GM10847 (cell line): Measurements from ENCODE around the gene PROSER2.

ENCODE experiments used
- POLR2A ChIP-seq: IDR thresholded peaks from 2 replicates; pipeline ENCODE4 v1.6.1; 2011; ENCODE audit not compliant: insufficient read length; ENCODE audit errors: extremely low read depth

PROSER2 gene

DNA sequence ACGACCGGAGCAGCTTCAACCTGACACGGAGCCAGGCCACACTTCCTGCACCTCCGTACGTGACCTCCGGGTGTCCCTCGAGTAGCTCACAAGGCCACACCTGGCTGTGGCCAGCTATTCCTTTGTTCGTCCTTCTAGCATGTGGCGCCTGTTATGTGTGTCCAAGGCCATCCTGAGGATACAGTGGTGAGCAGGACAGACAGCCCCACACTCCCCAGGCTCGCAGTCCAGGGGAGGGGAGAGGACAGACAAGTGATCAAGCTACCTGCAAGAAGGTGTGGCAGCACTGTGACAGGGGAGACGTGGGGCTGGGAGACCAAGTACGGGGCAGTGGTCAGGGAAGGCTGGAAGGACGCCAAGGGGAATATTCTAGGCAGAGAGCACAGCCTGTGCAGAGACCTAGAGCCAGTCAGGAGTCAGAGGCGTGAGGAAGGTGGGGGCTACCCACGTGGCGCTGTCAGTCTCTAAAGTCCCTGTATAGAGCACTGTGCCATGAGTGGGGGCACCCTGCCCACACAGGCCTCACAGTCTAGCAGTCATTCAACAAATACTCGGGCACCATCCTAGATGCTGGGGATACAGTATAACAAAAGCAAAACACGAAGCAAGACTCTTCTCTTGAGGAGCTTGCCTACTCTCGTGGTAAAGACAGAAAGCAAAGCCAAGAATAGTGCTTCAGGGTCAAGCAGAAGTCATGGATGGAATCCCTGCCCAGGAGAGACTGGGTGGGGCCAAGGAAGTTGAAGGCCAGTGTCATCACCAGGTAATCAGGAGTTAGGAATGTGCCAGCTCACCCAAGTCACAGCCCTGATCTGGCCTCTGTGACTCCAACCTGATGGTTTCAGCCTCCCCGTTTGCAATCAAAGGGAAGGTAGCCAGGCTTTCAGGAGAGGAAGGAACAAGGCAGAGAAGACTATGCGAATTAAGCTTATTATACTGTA, 58.6 kb downstream of the PROSER2 start:
- no peak for TF ChIP-seq POLR2A

- TF ChIP-seq POLR2A: no peak
Observed at GRCh38 chr10:11882646-11883375, 59.7 kb downstream of the PROSER2 start.

GRCh38 chr10:11884706-11885423, 61.7 kb downstream of the PROSER2 start:
- TF ChIP-seq POLR2A: no peak

DNA sequence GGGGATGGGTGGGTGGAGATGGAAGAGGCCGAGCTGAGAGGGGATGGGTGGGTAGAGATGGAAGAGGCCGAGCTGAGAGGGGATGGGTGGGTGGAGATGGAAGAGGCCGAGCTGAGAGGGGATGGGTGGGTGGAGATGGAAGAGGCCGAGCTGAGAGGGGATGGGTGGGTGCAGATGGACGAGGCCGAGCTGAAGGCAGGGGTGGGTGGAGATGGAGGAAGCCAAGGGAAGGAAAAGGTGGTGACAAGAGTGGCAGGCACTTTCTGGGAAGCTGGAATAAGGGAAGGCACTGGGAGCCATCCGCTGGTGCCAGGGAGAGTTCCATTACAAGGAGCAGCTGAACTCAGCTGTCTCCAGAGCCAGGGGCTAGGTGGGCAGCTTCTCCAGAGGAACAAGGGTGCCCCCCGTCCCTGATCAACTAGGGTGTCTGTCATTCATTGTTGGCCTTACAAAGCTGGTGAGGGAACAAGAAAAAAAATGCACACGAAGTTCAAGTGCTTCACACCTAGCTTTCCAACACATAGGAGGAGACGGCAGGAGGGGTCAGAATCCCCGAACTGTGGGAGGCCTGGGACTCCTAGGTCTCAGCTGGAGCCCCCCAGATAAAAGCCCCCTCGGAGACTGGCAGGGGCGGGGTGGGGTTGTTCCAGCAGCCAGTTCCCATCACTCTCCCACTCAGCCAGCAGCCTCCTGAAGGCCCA, 62.4 kb downstream of the PROSER2 start:
- TF ChIP-seq POLR2A: no peak

GRCh38 chr10:11886138-11886474, 63.0 kb downstream of the PROSER2 start:
- TF ChIP-seq POLR2A: no peak

DNA sequence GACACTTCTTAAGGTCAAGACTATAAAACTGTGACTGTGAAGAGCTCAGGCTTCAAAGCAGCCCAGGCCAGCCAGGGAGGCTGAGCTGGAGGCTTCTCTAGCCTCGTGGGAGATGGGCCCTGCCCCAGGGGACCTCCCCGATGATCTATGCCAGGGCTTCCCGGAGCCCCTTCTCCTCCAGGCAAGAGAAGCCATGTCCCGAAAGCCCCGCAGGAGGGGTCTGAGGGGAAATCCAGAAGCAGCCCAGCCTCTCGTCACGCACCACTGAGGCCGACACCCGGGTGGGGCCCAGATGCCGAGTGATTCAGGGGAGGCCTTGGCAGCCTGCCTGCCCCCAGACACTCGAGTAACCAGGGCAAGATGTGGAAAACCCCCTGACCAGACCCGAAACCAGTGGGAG, 63.7 kb downstream of the PROSER2 start:
- no peak for TF ChIP-seq POLR2A

DNA sequence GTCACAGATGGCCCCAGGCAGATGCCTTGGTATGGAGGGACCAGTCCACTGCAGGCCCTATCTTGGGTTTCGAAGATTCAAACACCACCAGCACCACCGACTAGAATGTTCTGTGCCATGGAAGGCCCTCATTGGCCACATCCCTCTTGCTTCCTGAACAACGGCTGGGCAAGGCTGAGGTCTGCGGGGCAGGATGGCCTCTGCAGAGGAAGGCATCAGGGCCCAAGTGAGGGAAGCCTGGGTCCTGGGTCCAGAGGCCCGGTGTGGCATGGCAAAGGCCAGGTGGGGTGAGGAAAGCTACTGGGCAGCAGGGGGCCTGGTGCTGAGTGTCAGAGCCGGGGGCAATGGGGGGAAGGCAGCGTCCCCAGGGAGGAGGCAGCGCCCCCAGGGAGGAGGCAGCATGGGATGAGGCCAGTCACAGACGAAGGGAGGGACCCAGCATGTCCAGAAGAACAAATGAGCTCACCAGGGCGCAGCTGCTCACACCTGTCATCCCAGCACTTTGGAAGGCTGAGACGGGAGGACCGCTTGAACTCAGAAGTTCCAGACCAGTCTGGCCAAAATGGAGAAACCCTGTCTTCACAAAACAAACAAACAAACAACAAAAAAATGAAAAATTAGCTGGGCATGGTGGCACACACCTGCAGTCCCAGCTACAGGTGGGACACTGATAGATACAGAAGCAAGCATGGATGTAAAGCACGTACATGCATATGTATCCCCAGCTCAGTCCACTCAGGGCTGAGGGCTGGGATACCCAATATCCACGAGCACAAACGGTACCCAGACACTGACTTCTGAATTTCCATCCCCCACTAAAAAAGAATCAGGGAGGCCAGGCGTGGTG, 64.4 kb downstream of the PROSER2 start:
- TF ChIP-seq POLR2A: no peak

- no peak for TF ChIP-seq POLR2A
Observed at GRCh38 chr10:11891776-11892486, 68.8 kb downstream of the PROSER2 start.

DNA sequence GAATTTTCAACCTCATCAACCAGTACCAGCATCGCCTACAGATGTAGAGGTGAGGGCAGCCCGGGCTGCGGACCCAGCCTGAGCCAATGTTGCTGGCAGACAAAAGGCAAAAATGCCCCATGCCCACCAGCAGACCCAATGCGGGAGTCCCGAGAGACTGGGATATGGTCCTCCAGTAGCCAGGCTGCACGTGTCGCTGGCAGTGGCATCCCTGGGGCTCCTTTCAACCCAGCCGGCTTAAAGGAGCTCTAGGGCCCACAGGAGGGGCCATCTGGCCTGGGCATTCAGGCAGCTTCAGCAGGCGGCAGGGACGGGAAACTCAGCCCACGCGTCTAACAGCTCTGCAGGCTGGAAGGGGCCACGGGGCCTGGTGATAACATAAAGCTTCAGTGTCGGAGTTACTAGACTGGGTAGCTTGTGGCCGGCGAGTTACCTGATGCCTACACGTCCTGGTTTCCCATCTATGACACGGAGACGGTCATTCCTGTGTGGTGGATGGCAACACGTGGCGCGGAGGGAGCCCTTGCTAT, 70.7 kb downstream of the PROSER2 start:
- TF ChIP-seq POLR2A: no peak

- no peak for TF ChIP-seq POLR2A
Observed at GRCh38 chr10:11894381-11895107, 71.4 kb downstream of the PROSER2 start.

DNA sequence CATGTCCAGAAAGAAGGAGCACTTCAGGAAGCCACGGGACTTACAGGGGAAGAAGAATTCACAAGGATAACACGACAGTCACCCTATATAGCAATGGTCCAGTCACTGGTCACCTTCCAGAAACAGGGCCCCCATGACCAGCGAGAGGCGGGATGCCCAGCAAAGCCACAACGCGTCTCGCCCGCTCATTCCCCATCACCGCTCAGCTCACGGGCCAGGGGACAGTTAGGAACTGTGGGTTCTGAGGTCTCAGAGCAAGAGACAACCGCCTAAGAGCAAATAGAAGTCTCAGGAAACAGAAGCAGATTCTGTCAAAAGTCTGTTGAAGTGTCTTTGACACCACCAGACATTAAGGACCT, 71.9 kb downstream of the PROSER2 start:
- TF ChIP-seq POLR2A: no peak

DNA sequence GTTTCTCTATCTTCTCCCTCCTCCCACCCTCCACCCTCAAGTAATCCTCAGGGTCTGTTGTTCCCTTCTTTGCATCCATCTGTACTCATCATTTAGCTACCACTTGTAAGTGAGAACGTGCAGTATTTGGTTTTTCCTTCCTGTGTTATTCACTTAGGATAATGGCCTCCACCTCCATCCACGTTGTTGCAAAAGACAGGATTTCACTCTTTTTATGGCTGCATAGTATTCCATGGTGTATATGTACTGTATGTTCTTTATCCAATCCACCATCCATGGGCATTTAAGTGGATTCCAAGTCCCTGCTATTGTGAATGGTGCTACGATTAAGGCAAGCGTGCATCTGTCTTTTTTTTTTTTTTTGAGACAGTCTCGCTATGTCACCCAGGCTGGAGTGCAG, 72.4 kb downstream of the PROSER2 start:
- no peak for TF ChIP-seq POLR2A
